Left kidney (tissue), 2 donors: ENCODE results near the gene NKX1-2. TPM values are rescaled to one million over a fixed set of nuclear protein-coding genes. Genes with fewer than 3 reads are reported as not detected.
A peak's percentile ranks its signal among the peaks of the same experiment; 100 is the strongest.

Source experiments
- DNase-seq: peaks from one replicate; pipeline ENCODE4 v3.0.0-alpha.2; 2013
- polyA plus RNA-seq: library from polyadenylated mRNA; unstranded; fragments of 120-200 nt; gene quantifications from one replicate; pipeline ENCODE4 v1.2.1, GENCODE V29; 2013; ENCODE audit not compliant: insufficient read length

Gene NKX1-2
- polyA plus RNA-seq, 1 donor = not detected

GRCh38 chr10:124417895-124418725, 31.7 kb downstream of the NKX1-2 start:
- DNase-seq = peak; percentile 46

DNA sequence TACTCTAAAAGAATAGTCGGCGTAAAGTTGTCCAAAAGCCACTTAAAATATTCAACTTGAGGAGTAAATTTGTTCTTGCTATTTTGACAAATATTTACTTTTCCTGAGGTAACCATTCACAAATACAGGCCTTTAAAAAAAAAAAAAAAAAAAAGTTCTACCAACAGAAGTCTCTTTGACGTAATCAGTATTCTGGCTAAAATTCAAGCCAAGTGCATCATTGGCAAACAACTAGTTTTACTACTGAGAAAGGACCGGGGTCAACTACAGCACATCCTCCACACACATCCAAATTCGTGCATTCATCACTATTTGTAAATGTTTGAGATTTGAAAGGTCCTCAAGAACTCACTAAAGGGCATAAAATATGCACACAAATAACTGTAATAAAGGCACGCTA, 33.1 kb downstream of the NKX1-2 start:
- no peak for DNase-seq

DNA sequence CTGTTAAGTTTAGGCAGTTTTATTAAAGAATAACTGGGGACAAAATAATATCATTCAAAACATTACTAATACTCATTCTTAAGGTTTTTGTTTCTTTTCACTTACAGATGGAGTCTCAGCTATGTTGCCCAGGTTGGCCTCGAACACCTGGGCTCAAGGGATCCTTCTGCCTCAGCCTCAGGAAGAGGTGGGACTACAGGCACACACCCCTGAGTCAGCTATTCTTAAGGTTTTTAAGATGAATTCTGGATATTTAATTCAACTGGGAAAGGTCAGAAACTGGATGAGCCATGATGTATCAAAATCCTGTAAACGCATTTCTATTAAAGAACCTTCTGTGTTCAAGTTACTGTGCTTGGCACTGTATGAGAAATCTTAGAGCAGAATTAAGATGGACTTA, 34.6 kb downstream of the NKX1-2 start:
- no peak for DNase-seq

- DNase-seq = no peak
These were observed 35.8 kb downstream of the NKX1-2 start for GRCh38 chr10:124414076-124414475.

DNA sequence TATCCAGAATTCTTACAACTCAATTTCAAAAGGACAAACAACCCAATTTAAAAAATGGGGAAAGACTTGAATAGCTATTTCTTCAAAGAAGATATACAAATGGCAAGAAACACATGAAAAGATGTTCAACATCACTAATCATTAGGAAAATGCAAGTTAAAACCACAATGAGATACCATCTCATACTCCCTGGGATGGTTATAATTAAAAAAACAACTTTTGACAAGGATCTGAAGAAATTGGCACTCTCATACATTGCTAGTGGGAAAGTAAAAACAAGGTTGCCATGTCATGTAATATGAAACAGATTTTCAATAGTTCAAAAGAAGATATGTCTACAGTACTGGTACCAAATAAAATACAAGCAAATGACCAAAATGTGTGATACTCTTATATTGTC, 40.1 kb downstream of the NKX1-2 start:
- DNase-seq = no peak

DNA sequence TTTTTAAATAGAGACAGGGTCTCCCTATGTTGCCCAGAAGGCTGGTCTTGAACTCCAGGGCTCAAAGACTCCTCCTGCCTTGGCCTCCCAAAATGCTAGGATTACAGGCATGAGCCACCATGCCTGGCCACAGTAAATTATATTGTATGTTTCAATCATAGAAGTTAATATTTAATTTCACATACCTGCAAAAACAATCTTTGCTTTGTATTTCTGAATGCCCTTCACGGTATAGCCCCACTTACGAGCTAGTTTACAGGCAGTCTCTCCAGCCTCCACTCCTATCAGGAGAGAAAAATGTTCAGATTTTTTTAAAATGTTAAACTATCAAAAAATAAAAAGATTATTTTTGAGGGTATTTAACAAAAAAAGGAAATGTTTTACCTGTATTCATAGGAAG, 41.5 kb downstream of the NKX1-2 start:
- no peak for DNase-seq

GRCh38 chr10:124407456-124407855, 42.4 kb downstream of the NKX1-2 start:
- DNase-seq = no peak

GRCh38 chr10:124403548-124403947, 46.3 kb downstream of the NKX1-2 start:
- peak; percentile 91 for DNase-seq

DNA sequence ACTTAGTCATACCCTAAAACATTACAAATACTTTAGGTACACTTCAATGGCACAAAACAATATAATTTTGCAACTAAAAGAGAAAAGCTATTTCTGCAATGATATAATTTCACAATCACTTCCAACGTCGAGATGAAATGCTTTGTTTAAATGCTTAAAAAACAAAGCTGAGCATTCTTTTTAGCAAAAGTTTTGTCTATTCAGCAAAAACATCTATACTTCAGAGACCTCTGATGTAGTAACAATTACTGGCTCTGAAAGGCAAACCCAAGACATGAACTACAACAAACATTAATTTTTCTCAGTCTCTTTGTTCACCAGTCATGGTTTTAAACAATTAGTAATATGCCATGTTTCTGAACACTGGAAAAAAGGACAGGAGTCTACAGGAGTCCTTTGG, 47.6 kb downstream of the NKX1-2 start:
- DNase-seq = no peak

DNA sequence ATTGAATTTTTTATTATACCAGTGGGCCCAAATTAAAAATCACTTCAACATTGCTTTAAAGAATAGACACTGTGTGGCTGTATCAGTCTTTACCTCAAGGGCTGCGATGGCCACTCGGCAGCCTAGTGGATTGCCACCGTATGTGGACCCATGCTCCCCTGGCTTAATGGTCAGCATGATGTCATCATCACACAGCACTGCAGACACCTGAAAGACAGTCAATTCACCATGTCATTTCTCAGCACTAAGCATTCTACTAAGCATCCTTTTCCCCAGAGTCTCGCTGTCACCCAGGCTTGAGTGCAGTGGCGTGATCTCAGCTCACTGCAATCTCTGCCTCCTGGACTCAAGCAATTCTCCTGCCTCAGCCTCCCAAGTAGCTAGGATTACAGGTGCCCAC, 48.2 kb downstream of the NKX1-2 start:
- no peak for DNase-seq

Other genes starting within 250 kb of the NKX1-2 start
- 91.5 TPM for gene OAT, start 31.1 kb downstream of the NKX1-2 start, polyA plus RNA-seq
- 17.9 TPM for gene LHPP, start 11.8 kb upstream of the NKX1-2 start, polyA plus RNA-seq